Panc1 (cell line): Measurements from ENCODE around the gene MRPS27. TPM values are rescaled to one million over a fixed set of nuclear protein-coding genes. Genes with fewer than 3 reads are reported as not detected.

Experiments used
- ATAC-seq: fragments of 200-7000 bp; cut with Tn5 transposase; 2 replicates; pipeline ENCODE4 v1.9.1; 2020; ENCODE audit warnings: mild to moderate bottlenecking, moderate library complexity
- BruUV-seq: library from RNA; stranded (reverse); fragments of 400-500 nt; replicated peaks from 2 replicates; lab custom pipeline; 2021; lab: Mats Ljungman, UMichigan
- CTCF ChIA-PET: fragments of 300-600 bp; sonication (Branson Sonifier 250); formaldehyde crosslinking; loops from one replicate; lab custom pipeline; 2022; ENCODE audit warnings: antibody characterized with exemption; lab: Charles Lee
- POLR2A ChIA-PET: fragments of 300-600 bp; sonication (Branson Sonifier 250); formaldehyde crosslinking; loops from one replicate; lab custom pipeline; 2022; ENCODE audit warnings: antibody characterized with exemption; lab: Charles Lee
- DNase-seq: peaks from one replicate; pipeline ENCODE4 v3.0.0-alpha.2; 2010; ENCODE audit warnings: low read depth, low spot score
- H3K27ac ChIP-seq: 2 replicates; pipeline ENCODE4 v1.5.1; 2011; ENCODE audit warnings: mild to moderate bottlenecking, low read length, inconsistent platforms
- H3K27me3 ChIP-seq: fragments of 200-500 bp; sonication (Bioruptor generic); 2 replicates; pipeline ENCODE4 v1.6.0; 2014; ENCODE audit warnings: low read length, inconsistent platforms; ENCODE audit not compliant: control insufficient read depth, insufficient read depth
- H3K36me3 ChIP-seq: fragments of 200-500 bp; sonication (Bioruptor generic); 2 replicates; pipeline ENCODE4 v1.5.1; 2014; ENCODE audit warnings: inconsistent platforms, mild to moderate bottlenecking, low read length, moderate library complexity; ENCODE audit not compliant: control insufficient read depth, insufficient read depth
- H3K4me1 ChIP-seq: 2 replicates; pipeline ENCODE4 v1.5.1; 2011; ENCODE audit warnings: inconsistent platforms, mild to moderate bottlenecking, low read length, moderate library complexity; ENCODE audit not compliant: control insufficient read depth, insufficient read depth
- H3K4me3 ChIP-seq, 2 experiments: 2 replicates each; pipeline ENCODE4 v1.5.1; 2011 to 2012; ENCODE audit warnings: low read depth in 2 of 2, low read length in 2 of 2, mild to moderate bottlenecking in 2 of 2, inconsistent platforms in 1 of 2, moderate library complexity in 1 of 2
- H3K9me3 ChIP-seq: fragments of 200-500 bp; sonication (Bioruptor generic); 2 replicates; pipeline ENCODE4 v1.5.1; 2014; ENCODE audit warnings: low read depth, mild to moderate bottlenecking, inconsistent platforms, low read length, moderate library complexity; ENCODE audit not compliant: control insufficient read depth, insufficient read depth
- CTCF ChIP-seq: fragments of 450-650 bp; IDR thresholded peaks from 2 replicates; pipeline ENCODE4 v1.5.1; 2017; ENCODE audit warnings: mild to moderate bottlenecking
- POLR2AphosphoS5 ChIP-seq: IDR thresholded peaks from 2 replicates; pipeline ENCODE4 v1.6.1; 2012; ENCODE audit warnings: mild to moderate bottlenecking, low read depth, low read length, moderate library complexity
- REST ChIP-seq, 2 experiments: IDR thresholded peaks; 2 replicates each; pipeline ENCODE4 v1.6.1; 2011 to 2012; ENCODE audit warnings: low read depth in 2 of 2, control low read depth in 1 of 2, low read length in 1 of 2, mild to moderate bottlenecking in 1 of 2, moderate library complexity in 1 of 2; ENCODE audit not compliant: insufficient read depth in 1 of 2
- SIN3A ChIP-seq: IDR thresholded peaks from 2 replicates; pipeline ENCODE4 v1.6.1; 2012; ENCODE audit warnings: low read depth, mild to moderate bottlenecking, low read length, moderate library complexity, borderline replicate concordance; ENCODE audit not compliant: insufficient read depth
- TCF7L2 ChIP-seq: IDR thresholded peaks from 2 replicates; pipeline ENCODE4 v1.6.1; 2011; ENCODE audit warnings: mild to moderate bottlenecking, low read depth, low read length, inconsistent platforms
- in situ Hi-C: cut with HindIII; loops from 2 replicates; pipeline ENCODE4 v1.10.0; 2016; ENCODE audit warnings: low sequenced_read_pairs, low pct_unique_long_range_greater_than_20kb
- intact Hi-C: fragments of 100-400 bp; cut with micrococcal nuclease; formaldehyde crosslinking; loops from one replicate; pipeline ENCODE4 v1.10.0; 2022; ENCODE audit not compliant: unreplicated experiment
- total RNA-seq: library from RNA; stranded (reverse); gene quantifications from one replicate; pipeline ENCODE4 v1.2.1, GENCODE V29; 2021; ENCODE audit not compliant: unreplicated experiment

The MRPS27 gene
- total RNA-seq, 1 experiment from 2014 or later: 67.2 TPM

GRCh38 chr5:72268753-72269410, 51.2 kb downstream of the MRPS27 start:
- BruUV-seq: no TSS peak
- Histone ChIP-seq H3K4me3 (no peak overlapping the region), H3K27ac (no peak overlapping the region), H3K27me3 (no peaks in the 10 kb centered on the region), H3K4me1 (peaks cover 3% of the 10 kb centered on the region; the same call in 1 of the 2 replicates), H3K36me3 (peaks cover 2% of the 10 kb centered on the region; the same call in 1 of the 2 replicates), H3K9me3 (no peaks in the 10 kb centered on the region)
- ATAC-seq: peak; percentile 77; the same call in 1 of the 2 replicates
- ChIA-PET POLR2A (no interaction called here), CTCF (no interaction called here)
- intact Hi-C loops (no loop called here), in situ Hi-C loops (no loop called here)
- TF ChIP-seq SIN3A: no peak
- TF ChIP-seq CTCF: peak; percentile 83
- no peak for DNase-seq

GRCh38 chr5:72268260-72268659, 51.8 kb downstream of the MRPS27 start:
- intact Hi-C loops: no loop called here
- H3K4me1 ChIP-seq: peaks cover 3% of the 10 kb centered on the region; the same call in 1 of the 2 replicates
- ChIA-PET CTCF (interaction anchor here (0.6 kb wide), 1 partner anchor 106 kb away, joined by 9 read pairs; no protein-coding TSS in a partner anchor), POLR2A (no interaction called here)
- TF ChIP-seq REST (IDR thresholded peaks at IDR 0.05; ENCODE audit: insufficient read depth in 1 of 2, low read depth in 2 of 2, low read length in 1 of 2) (no peak), SIN3A (no peak), TCF7L2 (no peak), POLR2AphosphoS5 (no peak), CTCF (no peak)
- H3K4me3 ChIP-seq: no peak overlapping the region
- H3K27ac ChIP-seq: no peak overlapping the region
- in situ Hi-C loops: no loop called here
- DNase-seq (no peak), ATAC-seq (no peak)
- H3K9me3 ChIP-seq: no peaks in the 10 kb centered on the region
- peaks cover 2% of the 10 kb centered on the region; the same call in 1 of the 2 replicates for H3K36me3 ChIP-seq
- no TSS peak for BruUV-seq
- H3K27me3 ChIP-seq: no peaks in the 10 kb centered on the region
